ENCODE measurements around the gene FAM171A1.

The FAM171A1 gene

GRCh38 chr10:15224948-15225347, 146.1 kb downstream of the FAM171A1 start:
- DNase-seq (ENCODE audit: low read depth), result no peak
- TF ChIP-seq CTCF (IDR thresholded peaks at IDR 0.05; ENCODE audit: control insufficient read depth, insufficient read depth, low read depth, low read length, missing control alignments), result no peak
- no peak overlapping the region for H3K4me3 ChIP-seq (ENCODE audit: control insufficient read depth, low read depth, low read length)

GRCh38 chr10:15223174-15223573, 147.9 kb downstream of the FAM171A1 start:
- no peak overlapping the region for H3K4me3 ChIP-seq (ENCODE audit: control insufficient read depth, low read depth, low read length)
- peak; percentile 51 for DNase-seq (ENCODE audit: low read depth)

GRCh38 chr10:15222511-15222910, 148.6 kb downstream of the FAM171A1 start:
- no peak for TF ChIP-seq CTCF (IDR thresholded peaks at IDR 0.05; ENCODE audit: control insufficient read depth, insufficient read depth, low read depth, low read length, missing control alignments)
- no peak overlapping the region for H3K4me3 ChIP-seq (ENCODE audit: control insufficient read depth, low read depth, low read length)
- DNase-seq (ENCODE audit: low read depth), result no peak

More at GRCh38 chr10:15223174-15223573, 147.9 kb downstream of the FAM171A1 start:
- TF ChIP-seq CTCF (IDR thresholded peaks at IDR 0.05; ENCODE audit: control insufficient read depth, insufficient read depth, low read depth, low read length, missing control alignments), result no peak

- DNase-seq (ENCODE audit: low read depth), result no peak
- TF ChIP-seq CTCF (IDR thresholded peaks at IDR 0.05; ENCODE audit: control insufficient read depth, insufficient read depth, low read depth, low read length, missing control alignments), result no peak
- H3K4me3 ChIP-seq (ENCODE audit: control insufficient read depth, low read depth, low read length), result no peak overlapping the region
These were observed 150.6 kb downstream of the FAM171A1 start for GRCh38 chr10:15220445-15220844.

GRCh38 chr10:15216700-15217099, 154.4 kb downstream of the FAM171A1 start:
- no peak for TF ChIP-seq CTCF (IDR thresholded peaks at IDR 0.05; ENCODE audit: control insufficient read depth, insufficient read depth, low read depth, low read length, missing control alignments)
- no peak overlapping the region for H3K4me3 ChIP-seq (ENCODE audit: control insufficient read depth, low read depth, low read length)
- no peak for DNase-seq (ENCODE audit: low read depth)

GRCh38 chr10:15214237-15214636, 156.9 kb downstream of the FAM171A1 start:
- TF ChIP-seq CTCF (IDR thresholded peaks at IDR 0.05; ENCODE audit: control insufficient read depth, insufficient read depth, low read depth, low read length, missing control alignments), result no peak
- no peak for DNase-seq (ENCODE audit: low read depth)
- no peak overlapping the region for H3K4me3 ChIP-seq (ENCODE audit: control insufficient read depth, low read depth, low read length)

GRCh38 chr10:15213461-15213861, 157.6 kb downstream of the FAM171A1 start:
- no peak for DNase-seq (ENCODE audit: low read depth)
- H3K4me3 ChIP-seq (ENCODE audit: control insufficient read depth, low read depth, low read length), result no peak overlapping the region
- TF ChIP-seq CTCF (IDR thresholded peaks at IDR 0.05; ENCODE audit: control insufficient read depth, insufficient read depth, low read depth, low read length, missing control alignments), result no peak
